ENCODE measurements around the gene LECT2. TPM values are rescaled to one million over a fixed set of nuclear protein-coding genes. Genes with fewer than 3 reads are reported as not detected.

LECT2 gene
- total and polyA plus RNA-seq, 4 experiments from 2014 or later: not detected

- Histone ChIP-seq H3K27ac (ENCODE audit: low read depth, low read length) (no peak overlapping the region), H3K27me3 (ENCODE audit: insufficient read depth, low read length) (no peaks in the 10 kb centered on the region), H3K36me3 (ENCODE audit: insufficient read depth, low read length) (no peaks in the 10 kb centered on the region), H3K9me3 (ENCODE audit: control insufficient read depth in 1 of 2, low read length in 2 of 2) (no peaks in the 10 kb centered on the region), H3K4me3 (ENCODE audit: low read length in 2 of 2) (no peak overlapping the region), H3K4me1 (ENCODE audit: insufficient read depth, low read length) (no peaks in the 10 kb centered on the region)
- CTCF ChIA-PET (ENCODE audit: partially characterized antibody): interaction anchor here (1.1 to 2.2 kb wide), 7 partner anchors 8 to 109 kb away, joined by 3 to 21 read pairs (median 5); no protein-coding TSS in a partner anchor
- intact Hi-C loops (cut with micrococcal nuclease): no loop called here
- peaks cover 0 to 4% (median 2%) of the 10 kb centered on the region in 8 donors for H3K9me3 Mint-ChIP-seq
- no peak overlapping the region for H3K4me3 Mint-ChIP-seq
- no peak for DNase-seq
- H3K36me3 Mint-ChIP-seq: no peaks in the 10 kb centered on the region
- H3K27me3 Mint-ChIP-seq: peaks cover 11 to 19% of the 10 kb centered on the region in 2 donors
- no peak overlapping the region for H3K27ac Mint-ChIP-seq
- no peaks in the 10 kb centered on the region for H3K4me1 Mint-ChIP-seq
- POLR2A ChIA-PET (ENCODE audit: partially characterized antibody): interaction anchor here (1.8 kb wide), 1 partner anchor 58 kb away, joined by 5 read pairs; no protein-coding TSS in a partner anchor
Measured at GRCh38 chr5:135978993-135979392, 24.2 kb upstream of the LECT2 start.

GRCh38 chr5:135978212-135978631 is 23.4 kb upstream of the LECT2 start:
- Mint-ChIP-seq H3K4me1 (no peaks in the 10 kb centered on the region), H3K27me3 (peaks cover 11 to 19% of the 10 kb centered on the region in 2 donors), H3K27ac (no peak overlapping the region), H3K36me3 (no peaks in the 10 kb centered on the region), H3K4me3 (no peak overlapping the region), H3K9me3 (peaks cover 0 to 4% (median 2%) of the 10 kb centered on the region in 8 donors)
- intact Hi-C loops (cut with micrococcal nuclease): no loop called here
- CTCF ChIA-PET (ENCODE audit: partially characterized antibody): interaction anchor here (0.9 to 2.2 kb wide), 17 partner anchors 9 to 110 kb away, joined by 3 to 21 read pairs (median 4); no protein-coding TSS in a partner anchor
- Histone ChIP-seq H3K27ac (ENCODE audit: low read depth, low read length) (no peak overlapping the region), H3K36me3 (ENCODE audit: insufficient read depth, low read length) (no peaks in the 10 kb centered on the region), H3K4me1 (ENCODE audit: insufficient read depth, low read length) (no peaks in the 10 kb centered on the region), H3K9me3 (ENCODE audit: control insufficient read depth in 1 of 2, low read length in 2 of 2) (no peaks in the 10 kb centered on the region), H3K27me3 (ENCODE audit: insufficient read depth, low read length) (no peaks in the 10 kb centered on the region), H3K4me3 (ENCODE audit: low read length in 2 of 2) (no peak overlapping the region)
- POLR2A ChIA-PET (ENCODE audit: partially characterized antibody): interaction anchor here (0.9 to 1.8 kb wide), 2 partner anchors 15 to 59 kb away, joined by 3 to 5 read pairs; no protein-coding TSS in a partner anchor
- DNase-seq: no peak

GRCh38 chr5:135977375-135977928 is 22.7 kb upstream of the LECT2 start:
- H3K27ac ChIP-seq (ENCODE audit: low read depth, low read length): no peak overlapping the region
- Mint-ChIP-seq H3K9me3 (peaks cover 0 to 4% (median 2%) of the 10 kb centered on the region in 8 donors), H3K27ac (no peak overlapping the region), H3K27me3 (peaks cover 11 to 21% of the 10 kb centered on the region in 2 donors), H3K4me3 (no peak overlapping the region), H3K4me1 (no peaks in the 10 kb centered on the region), H3K36me3 (no peaks in the 10 kb centered on the region)
- no peaks in the 10 kb centered on the region for H3K9me3 ChIP-seq (ENCODE audit: control insufficient read depth in 1 of 2, low read length in 2 of 2)
- no peak overlapping the region for H3K4me3 ChIP-seq (ENCODE audit: low read length in 2 of 2)
- POLR2A ChIA-PET (ENCODE audit: partially characterized antibody): interaction anchor here (0.6 to 1.8 kb wide), 3 partner anchors 16 to 187 kb away, joined by 3 to 5 read pairs (median 3); no protein-coding TSS in a partner anchor
- no peaks in the 10 kb centered on the region for H3K4me1 ChIP-seq (ENCODE audit: insufficient read depth, low read length)
- intact Hi-C loops (cut with micrococcal nuclease): loop anchor here (1.0 kb wide), 1 partner anchor 105 kb away; no protein-coding TSS in a partner anchor
- no peaks in the 10 kb centered on the region for H3K36me3 ChIP-seq (ENCODE audit: insufficient read depth, low read length)
- CTCF ChIA-PET (ENCODE audit: partially characterized antibody): interaction anchor here (0.9 to 2.2 kb wide), 15 partner anchors 10 to 197 kb away, joined by 3 to 21 read pairs (median 4); no protein-coding TSS in a partner anchor
- H3K27me3 ChIP-seq (ENCODE audit: insufficient read depth, low read length): no peaks in the 10 kb centered on the region
- DNase-seq: peak in 4 of 5 donors; percentile 29 to 51 (median 39)

- Mint-ChIP-seq H3K36me3 (no peaks in the 10 kb centered on the region), H3K27me3 (peaks cover 17 to 21% of the 10 kb centered on the region in 2 donors), H3K9me3 (peaks cover 0 to 6% (median 5%) of the 10 kb centered on the region in 8 donors), H3K27ac (no peak overlapping the region), H3K4me1 (no peaks in the 10 kb centered on the region), H3K4me3 (no peak overlapping the region)
- ChIA-PET CTCF (ENCODE audit: partially characterized antibody) (interaction anchor here (1.1 kb wide), 1 partner anchor 25 kb away, joined by 3 read pairs; no protein-coding TSS in a partner anchor), POLR2A (ENCODE audit: partially characterized antibody) (no interaction called here)
- Histone ChIP-seq H3K4me3 (ENCODE audit: low read length in 2 of 2) (no peak overlapping the region), H3K9me3 (ENCODE audit: control insufficient read depth in 1 of 2, low read length in 2 of 2) (no peaks in the 10 kb centered on the region), H3K27ac (ENCODE audit: low read depth, low read length) (no peak overlapping the region), H3K36me3 (ENCODE audit: insufficient read depth, low read length) (no peaks in the 10 kb centered on the region), H3K4me1 (ENCODE audit: insufficient read depth, low read length) (no peaks in the 10 kb centered on the region), H3K27me3 (ENCODE audit: insufficient read depth, low read length) (no peaks in the 10 kb centered on the region)
- intact Hi-C loops (cut with micrococcal nuclease): no loop called here
- DNase-seq: no peak
Measured at GRCh38 chr5:135976216-135976615, 21.4 kb upstream of the LECT2 start.

- Histone ChIP-seq H3K27ac (ENCODE audit: low read depth, low read length) (no peak overlapping the region), H3K27me3 (ENCODE audit: insufficient read depth, low read length) (no peaks in the 10 kb centered on the region), H3K4me3 (ENCODE audit: low read length in 2 of 2) (no peak overlapping the region), H3K36me3 (ENCODE audit: insufficient read depth, low read length) (no peaks in the 10 kb centered on the region), H3K4me1 (ENCODE audit: insufficient read depth, low read length) (no peaks in the 10 kb centered on the region), H3K9me3 (ENCODE audit: control insufficient read depth in 1 of 2, low read length in 2 of 2) (no peaks in the 10 kb centered on the region)
- CTCF ChIA-PET (ENCODE audit: partially characterized antibody): interaction anchor here (1.0 to 1.5 kb wide), 2 partner anchors 88 to 107 kb away, joined by 3 to 4 read pairs; no protein-coding TSS in a partner anchor
- Mint-ChIP-seq H3K9me3 (peaks cover 0 to 16% (median 7%) of the 10 kb centered on the region in 8 donors), H3K36me3 (peaks cover 0 to 3% of the 10 kb centered on the region in 2 donors), H3K27me3 (peaks cover 20 to 21% of the 10 kb centered on the region in 2 donors), H3K4me3 (no peak overlapping the region), H3K27ac (no peak overlapping the region), H3K4me1 (no peaks in the 10 kb centered on the region)
- POLR2A ChIA-PET (ENCODE audit: partially characterized antibody): no interaction called here
- intact Hi-C loops (cut with micrococcal nuclease): no loop called here
- no peak for DNase-seq
Measured at GRCh38 chr5:135975122-135975521, 20.3 kb upstream of the LECT2 start.

GRCh38 chr5:135974021-135974600 is 19.3 kb upstream of the LECT2 start:
- ChIA-PET POLR2A (ENCODE audit: partially characterized antibody) (no interaction called here), CTCF (ENCODE audit: partially characterized antibody) (interaction anchor here (1.5 kb wide), 1 partner anchor 108 kb away, joined by 4 read pairs; no protein-coding TSS in a partner anchor)
- Mint-ChIP-seq H3K36me3 (peaks cover 0 to 3% of the 10 kb centered on the region in 2 donors), H3K9me3 (peaks cover 0 to 17% (median 7%) of the 10 kb centered on the region in 8 donors), H3K4me1 (no peaks in the 10 kb centered on the region), H3K27me3 (peaks cover 18 to 21% of the 10 kb centered on the region in 2 donors), H3K4me3 (no peak overlapping the region), H3K27ac (no peak overlapping the region)
- H3K9me3 ChIP-seq (ENCODE audit: control insufficient read depth in 1 of 2, low read length in 2 of 2): no peaks in the 10 kb centered on the region
- H3K27me3 ChIP-seq (ENCODE audit: insufficient read depth, low read length): no peaks in the 10 kb centered on the region
- no peaks in the 10 kb centered on the region for H3K4me1 ChIP-seq (ENCODE audit: insufficient read depth, low read length)
- H3K36me3 ChIP-seq (ENCODE audit: insufficient read depth, low read length): no peaks in the 10 kb centered on the region
- no peak overlapping the region for H3K4me3 ChIP-seq (ENCODE audit: low read length in 2 of 2)
- intact Hi-C loops (cut with micrococcal nuclease): no loop called here
- DNase-seq: no peak
- no peak overlapping the region for H3K27ac ChIP-seq (ENCODE audit: low read depth, low read length)

- no peaks in the 10 kb centered on the region for H3K4me1 ChIP-seq (ENCODE audit: insufficient read depth, low read length)
- peaks cover 0 to 20% (median 9%) of the 10 kb centered on the region in 8 donors for H3K9me3 Mint-ChIP-seq
- H3K36me3 Mint-ChIP-seq: peaks cover 0 to 3% of the 10 kb centered on the region in 2 donors
- ChIA-PET POLR2A (ENCODE audit: partially characterized antibody) (no interaction called here), CTCF (ENCODE audit: partially characterized antibody) (interaction anchor here (1.5 kb wide), 1 partner anchor 109 kb away, joined by 4 read pairs; no protein-coding TSS in a partner anchor)
- no peaks in the 10 kb centered on the region for H3K36me3 ChIP-seq (ENCODE audit: insufficient read depth, low read length)
- H3K27me3 ChIP-seq (ENCODE audit: insufficient read depth, low read length): no peaks in the 10 kb centered on the region
- H3K27me3 Mint-ChIP-seq: peaks cover 18 to 21% of the 10 kb centered on the region in 2 donors
- H3K4me1 Mint-ChIP-seq: no peaks in the 10 kb centered on the region
- H3K9me3 ChIP-seq (ENCODE audit: control insufficient read depth in 1 of 2, low read length in 2 of 2): no peaks in the 10 kb centered on the region
- intact Hi-C loops (cut with micrococcal nuclease): no loop called here
- no peak overlapping the region for H3K4me3 Mint-ChIP-seq
- H3K27ac ChIP-seq (ENCODE audit: low read depth, low read length): no peak overlapping the region
- no peak for DNase-seq
- H3K4me3 ChIP-seq (ENCODE audit: low read length in 2 of 2): no peak overlapping the region
- H3K27ac Mint-ChIP-seq: no peak overlapping the region
Measured at GRCh38 chr5:135973323-135974020, 18.7 kb upstream of the LECT2 start.

Measured in CD4-positive, alpha-beta memory T cell (primary cell).